Panc1 (cell line): ENCODE results near the gene UNC93A. TPM values are rescaled to one million over a fixed set of nuclear protein-coding genes. Genes with fewer than 3 reads are reported as not detected.
"Not testable (repeated sequence)": the region's sequence is repeated elsewhere in the genome, so short reads cannot be mapped to it uniquely, and the experiment has no call there.

ENCODE experiments used
- ATAC-seq: fragments of 200-7000 bp; cut with Tn5 transposase; 2 replicates; pipeline ENCODE4 v1.9.1; 2020; ENCODE audit warnings: mild to moderate bottlenecking, moderate library complexity
- BruUV-seq: library from RNA; stranded (reverse); fragments of 400-500 nt; replicated peaks from 2 replicates; lab custom pipeline; 2021; lab: Mats Ljungman, UMichigan
- CTCF ChIA-PET: fragments of 300-600 bp; sonication (Branson Sonifier 250); formaldehyde crosslinking; loops from one replicate; lab custom pipeline; 2022; ENCODE audit warnings: antibody characterized with exemption; lab: Charles Lee
- POLR2A ChIA-PET: fragments of 300-600 bp; sonication (Branson Sonifier 250); formaldehyde crosslinking; loops from one replicate; lab custom pipeline; 2022; ENCODE audit warnings: antibody characterized with exemption; lab: Charles Lee
- DNase-seq: peaks from one replicate; pipeline ENCODE4 v3.0.0-alpha.2; 2010; ENCODE audit warnings: low read depth, low spot score
- H3K27ac ChIP-seq: 2 replicates; pipeline ENCODE4 v1.5.1; 2011; ENCODE audit warnings: mild to moderate bottlenecking, low read length, inconsistent platforms
- H3K27me3 ChIP-seq: fragments of 200-500 bp; sonication (Bioruptor generic); 2 replicates; pipeline ENCODE4 v1.6.0; 2014; ENCODE audit warnings: low read length, inconsistent platforms; ENCODE audit not compliant: control insufficient read depth, insufficient read depth
- H3K36me3 ChIP-seq: fragments of 200-500 bp; sonication (Bioruptor generic); 2 replicates; pipeline ENCODE4 v1.5.1; 2014; ENCODE audit warnings: inconsistent platforms, mild to moderate bottlenecking, low read length, moderate library complexity; ENCODE audit not compliant: control insufficient read depth, insufficient read depth
- H3K4me1 ChIP-seq: 2 replicates; pipeline ENCODE4 v1.5.1; 2011; ENCODE audit warnings: inconsistent platforms, mild to moderate bottlenecking, low read length, moderate library complexity; ENCODE audit not compliant: control insufficient read depth, insufficient read depth
- H3K4me3 ChIP-seq, 2 experiments: 2 replicates each; pipeline ENCODE4 v1.5.1; 2011 to 2012; ENCODE audit warnings: low read depth in 2 of 2, low read length in 2 of 2, mild to moderate bottlenecking in 2 of 2, inconsistent platforms in 1 of 2, moderate library complexity in 1 of 2
- H3K9me3 ChIP-seq: fragments of 200-500 bp; sonication (Bioruptor generic); 2 replicates; pipeline ENCODE4 v1.5.1; 2014; ENCODE audit warnings: low read depth, mild to moderate bottlenecking, inconsistent platforms, low read length, moderate library complexity; ENCODE audit not compliant: control insufficient read depth, insufficient read depth
- CTCF ChIP-seq: fragments of 450-650 bp; IDR thresholded peaks from 2 replicates; pipeline ENCODE4 v1.5.1; 2017; ENCODE audit warnings: mild to moderate bottlenecking
- POLR2AphosphoS5 ChIP-seq: IDR thresholded peaks from 2 replicates; pipeline ENCODE4 v1.6.1; 2012; ENCODE audit warnings: mild to moderate bottlenecking, low read depth, low read length, moderate library complexity
- REST ChIP-seq, 2 experiments: IDR thresholded peaks; 2 replicates each; pipeline ENCODE4 v1.6.1; 2011 to 2012; ENCODE audit warnings: low read depth in 2 of 2, control low read depth in 1 of 2, low read length in 1 of 2, mild to moderate bottlenecking in 1 of 2, moderate library complexity in 1 of 2; ENCODE audit not compliant: insufficient read depth in 1 of 2
- SIN3A ChIP-seq: IDR thresholded peaks from 2 replicates; pipeline ENCODE4 v1.6.1; 2012; ENCODE audit warnings: low read depth, mild to moderate bottlenecking, low read length, moderate library complexity, borderline replicate concordance; ENCODE audit not compliant: insufficient read depth
- TCF7L2 ChIP-seq: IDR thresholded peaks from 2 replicates; pipeline ENCODE4 v1.6.1; 2011; ENCODE audit warnings: mild to moderate bottlenecking, low read depth, low read length, inconsistent platforms
- in situ Hi-C: cut with HindIII; loops from 2 replicates; pipeline ENCODE4 v1.10.0; 2016; ENCODE audit warnings: low sequenced_read_pairs, low pct_unique_long_range_greater_than_20kb
- intact Hi-C: fragments of 100-400 bp; cut with micrococcal nuclease; formaldehyde crosslinking; loops from one replicate; pipeline ENCODE4 v1.10.0; 2022; ENCODE audit not compliant: unreplicated experiment
- total RNA-seq: library from RNA; stranded (reverse); gene quantifications from one replicate; pipeline ENCODE4 v1.2.1, GENCODE V29; 2021; ENCODE audit not compliant: unreplicated experiment

Gene UNC93A
- total RNA-seq, 1 experiment from 2014 or later: not detected

GRCh38 chr6:167307342-167307955, 16.3 kb downstream of the UNC93A start:
- TF ChIP-seq REST (IDR thresholded peaks at IDR 0.05; ENCODE audit: insufficient read depth in 1 of 2, low read depth in 2 of 2, low read length in 1 of 2): no peak
- no peak for TF ChIP-seq TCF7L2
- no peak for TF ChIP-seq SIN3A
- ATAC-seq: no peak
- intact Hi-C loops: loop anchor here (5.0 kb wide), 1 partner anchor 50 kb away; no protein-coding TSS in a partner anchor
- no peak overlapping the region for H3K27ac ChIP-seq
- H3K4me3 ChIP-seq: no peak overlapping the region
- BruUV-seq: no TSS peak
- no peaks in the 10 kb centered on the region for H3K27me3 ChIP-seq
- ChIA-PET CTCF (no interaction called here), POLR2A (no interaction called here)
- in situ Hi-C loops: no loop called here
- DNase-seq: no peak
- no peaks in the 10 kb centered on the region for H3K36me3 ChIP-seq
- no peaks in the 10 kb centered on the region for H3K9me3 ChIP-seq
- H3K4me1 ChIP-seq: no peaks in the 10 kb centered on the region

GRCh38 chr6:167308207-167308606, 17.1 kb downstream of the UNC93A start:
- intact Hi-C loops: loop anchor here (5.0 kb wide), 1 partner anchor 49 kb away; no protein-coding TSS in a partner anchor
- DNase-seq (no peak), ATAC-seq (no peak)
- Histone ChIP-seq H3K9me3 (no peaks in the 10 kb centered on the region), H3K4me3 (no peak overlapping the region), H3K27ac (no peak overlapping the region), H3K4me1 (no peaks in the 10 kb centered on the region), H3K27me3 (no peaks in the 10 kb centered on the region), H3K36me3 (no peaks in the 10 kb centered on the region)
- no TSS peak for BruUV-seq
- no peak for TF ChIP-seq POLR2AphosphoS5
- no peak for TF ChIP-seq REST (IDR thresholded peaks at IDR 0.05; ENCODE audit: insufficient read depth in 1 of 2, low read depth in 2 of 2, low read length in 1 of 2)
- TF ChIP-seq TCF7L2: no peak
- no peak for TF ChIP-seq SIN3A
- no peak for TF ChIP-seq CTCF
- CTCF ChIA-PET: no interaction called here
- in situ Hi-C loops: no loop called here
- POLR2A ChIA-PET: no interaction called here

- H3K27ac ChIP-seq, H3K27me3 ChIP-seq, BruUV-seq, H3K36me3 ChIP-seq, H3K4me3 ChIP-seq, CTCF ChIA-PET, ATAC-seq, in situ Hi-C loops, DNase-seq, H3K9me3 ChIP-seq, POLR2A ChIA-PET, H3K4me1 ChIP-seq: not testable (repeated sequence)
- intact Hi-C loops: loop anchor here (5.0 kb wide), 1 partner anchor 48 kb away; no protein-coding TSS in a partner anchor
Measured at GRCh38 chr6:167309355-167310192, 18.5 kb downstream of the UNC93A start.
